Measurements from ENCODE around the gene RAB33B. TPM values are rescaled to one million over a fixed set of nuclear protein-coding genes. Genes with fewer than 3 reads are reported as not detected.

RAB33B gene
- total and polyA plus RNA-seq, 4 donors = 3.8 to 24.8 (median 7.0) TPM

GRCh38 chr4:139501927-139502899 is 48.3 kb downstream of the RAB33B start:
- WGBS, 2 donors = 46 to 62% methylated on average over 13 of the region's 13 CpGs
- DNase-seq = peak in 2 of 3 donors; percentile 16 to 43
- Histone ChIP-seq H3K4me3 (no peak overlapping the region), H3K36me3 (ENCODE audit: control insufficient read depth in 4 of 4, insufficient read depth in 4 of 4, low read length in 4 of 4) (peaks cover 0 to 5% (median 0%) of the 10 kb centered on the region in 4 donors), H3K9ac (ENCODE audit: insufficient read depth in 1 of 2, low read length in 2 of 2) (peak overlapping the region in 1 of 2 donors; percentile 5), H3K27me3 (ENCODE audit: control insufficient read depth in 3 of 3, insufficient read depth in 3 of 3, low read length in 2 of 3) (no peaks in the 10 kb centered on the region), H3K4me1 (ENCODE audit: control insufficient read depth in 5 of 5, insufficient read depth in 5 of 5, low read length in 5 of 5) (peaks cover 0 to 4% (median 0%) of the 10 kb centered on the region in 5 donors), H3K9me3 (ENCODE audit: control insufficient read depth in 4 of 4, insufficient read depth in 3 of 4, low read length in 3 of 4) (no peaks in the 10 kb centered on the region), H3K27ac (ENCODE audit: low read depth in 1 of 2, low read length in 1 of 2) (no peak overlapping the region)
- TF ChIP-seq CTCF (IDR thresholded peaks at IDR 0.05; ENCODE audit: control extremely low read depth, extremely low read depth) = no peak
- no peak for ATAC-seq (ENCODE audit: insufficient read depth, low FRiP score)

GRCh38 chr4:139503622-139504166 is 49.8 kb downstream of the RAB33B start:
- DNase-seq (no peak), ATAC-seq (ENCODE audit: insufficient read depth, low FRiP score) (no peak)
- no peak overlapping the region for H3K9ac ChIP-seq (ENCODE audit: insufficient read depth in 1 of 2, low read length in 2 of 2)
- no peak overlapping the region for H3K27ac ChIP-seq (ENCODE audit: low read depth in 1 of 2, low read length in 1 of 2)
- H3K27me3 ChIP-seq (ENCODE audit: control insufficient read depth in 3 of 3, insufficient read depth in 3 of 3, low read length in 2 of 3) = no peaks in the 10 kb centered on the region
- peaks cover under 1 to 8% (median 6%) of the 10 kb centered on the region in 4 donors for H3K36me3 ChIP-seq (ENCODE audit: control insufficient read depth in 4 of 4, insufficient read depth in 4 of 4, low read length in 4 of 4)
- peaks cover 0 to 4% (median 0%) of the 10 kb centered on the region in 5 donors for H3K4me1 ChIP-seq (ENCODE audit: control insufficient read depth in 5 of 5, insufficient read depth in 5 of 5, low read length in 5 of 5)
- TF ChIP-seq CTCF (IDR thresholded peaks at IDR 0.05; ENCODE audit: control extremely low read depth, extremely low read depth) = no peak
- H3K4me3 ChIP-seq = no peak overlapping the region
- no peaks in the 10 kb centered on the region for H3K9me3 ChIP-seq (ENCODE audit: control insufficient read depth in 4 of 4, insufficient read depth in 3 of 4, low read length in 3 of 4)

GRCh38 chr4:139506774-139507173 is 52.9 kb downstream of the RAB33B start:
- TF ChIP-seq CTCF (IDR thresholded peaks at IDR 0.05; ENCODE audit: control extremely low read depth, extremely low read depth) = no peak
- ATAC-seq (ENCODE audit: insufficient read depth, low FRiP score) = no peak
- Histone ChIP-seq H3K27me3 (ENCODE audit: control insufficient read depth in 3 of 3, insufficient read depth in 3 of 3, low read length in 2 of 3) (no peaks in the 10 kb centered on the region), H3K36me3 (ENCODE audit: control insufficient read depth in 4 of 4, insufficient read depth in 4 of 4, low read length in 4 of 4) (peaks cover 21 to 23% (median 22%) of the 10 kb centered on the region in 4 donors), H3K9ac (ENCODE audit: insufficient read depth in 1 of 2, low read length in 2 of 2) (no peak overlapping the region), H3K4me1 (ENCODE audit: control insufficient read depth in 5 of 5, insufficient read depth in 5 of 5, low read length in 5 of 5) (peaks cover 0 to 4% (median 0%) of the 10 kb centered on the region in 5 donors), H3K4me3 (no peak overlapping the region), H3K27ac (ENCODE audit: low read depth in 1 of 2, low read length in 1 of 2) (no peak overlapping the region), H3K9me3 (ENCODE audit: control insufficient read depth in 4 of 4, insufficient read depth in 3 of 4, low read length in 3 of 4) (no peaks in the 10 kb centered on the region)
- WGBS, 2 donors = 84 to 91% methylated on average over 8 to 9 of the region's 9 CpGs
- DNase-seq = no peak
